HL-60 (cell line): Measurements from ENCODE around the gene ZFR2.

ENCODE experiments used
- DNase-seq, 2 experiments: peaks; one replicate each; pipeline ENCODE4 v3.0.0-alpha.2; 2010 to 2020; ENCODE audit warnings: low read depth in 1 of 2, low spot score in 1 of 2
- H3K27ac ChIP-seq: fragments of 250-450 bp; sonication (Bioruptor Pico); replicated peaks from 2 replicates; pipeline ENCODE4 v1.5.1; 2020; ENCODE audit warnings: mild to moderate bottlenecking, moderate library complexity
- H3K27me3 ChIP-seq: fragments of 250-450 bp; sonication (Bioruptor Pico); 2 replicates; pipeline ENCODE4 v1.5.1; 2021; ENCODE audit warnings: mild to moderate bottlenecking, moderate library complexity; ENCODE audit not compliant: insufficient read depth, poor library complexity, severe bottlenecking
- H3K4me3 ChIP-seq: replicated peaks from 2 replicates; pipeline ENCODE4 v1.5.1; 2011; ENCODE audit warnings: mild to moderate bottlenecking, control low read depth, low read length; ENCODE audit not compliant: insufficient read depth
- GABPA ChIP-seq: IDR thresholded peaks from 2 replicates; pipeline ENCODE4 v1.6.1; 2012; ENCODE audit warnings: low read depth
- POLR2AphosphoS5 ChIP-seq: IDR thresholded peaks from 2 replicates; pipeline ENCODE4 v1.6.1; 2012; ENCODE audit warnings: low read depth
- SPI1 ChIP-seq: IDR thresholded peaks from 2 replicates; pipeline ENCODE4 v1.6.1; 2012; ENCODE audit warnings: low read depth, mild to moderate bottlenecking, borderline replicate concordance
- TF ChIP-seq, protein P1 (sequence below): IDR thresholded peaks from 2 replicates; pipeline ENCODE4 v1.6.1; 2012; ENCODE audit warnings: low read depth; ENCODE audit not compliant: insufficient replicate concordance
- TF ChIP-seq, protein P2 (sequence below): IDR thresholded peaks from one replicate; pipeline ENCODE4 v1.5.1; 2011; ENCODE audit warnings: low read length, control low read depth, inconsistent platforms; ENCODE audit not compliant: insufficient read depth

The ZFR2 gene

DNA sequence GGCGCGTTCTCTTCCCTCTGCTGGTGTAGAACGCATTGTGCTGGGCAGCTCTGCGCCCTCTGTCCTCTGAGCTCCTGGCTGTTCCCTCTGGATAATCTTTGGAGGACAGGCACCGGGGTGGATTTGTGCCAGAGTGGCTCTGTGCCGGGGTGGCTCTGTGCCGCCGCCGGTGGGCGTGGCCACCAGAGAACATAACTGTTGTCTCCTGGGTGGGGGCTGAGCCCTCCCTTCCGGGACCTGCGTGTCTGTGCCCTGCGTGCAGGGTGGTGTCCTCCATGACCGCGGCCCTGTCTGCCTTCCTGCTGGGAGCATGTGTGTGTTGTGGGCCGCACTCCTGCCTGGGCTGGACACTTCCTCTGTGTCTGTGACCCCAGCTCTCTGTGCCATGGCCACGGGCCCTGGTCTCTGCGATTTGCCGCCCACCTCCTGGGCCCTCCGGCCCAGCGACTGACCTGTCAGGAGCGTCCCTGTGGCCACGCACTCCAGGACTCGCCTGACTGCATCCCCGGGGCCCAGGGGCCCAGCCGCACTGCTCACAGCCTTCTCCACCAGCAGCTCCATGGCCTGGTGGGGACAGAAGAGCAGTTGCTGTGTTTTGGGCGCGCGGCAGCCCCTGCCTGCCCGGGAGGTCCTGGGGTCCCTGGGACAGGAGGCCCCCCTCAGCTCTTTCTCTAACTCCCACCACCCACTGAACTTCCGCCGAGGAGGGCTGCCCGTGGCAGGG, 60.3 kb downstream of the ZFR2 start:
- Histone ChIP-seq H3K27ac (no peak overlapping the region), H3K27me3 (no peaks in the 10 kb centered on the region), H3K4me3 (no peak overlapping the region)
- DNase-seq = no peak
- TF ChIP-seq SPI1 = no peak

DNA sequence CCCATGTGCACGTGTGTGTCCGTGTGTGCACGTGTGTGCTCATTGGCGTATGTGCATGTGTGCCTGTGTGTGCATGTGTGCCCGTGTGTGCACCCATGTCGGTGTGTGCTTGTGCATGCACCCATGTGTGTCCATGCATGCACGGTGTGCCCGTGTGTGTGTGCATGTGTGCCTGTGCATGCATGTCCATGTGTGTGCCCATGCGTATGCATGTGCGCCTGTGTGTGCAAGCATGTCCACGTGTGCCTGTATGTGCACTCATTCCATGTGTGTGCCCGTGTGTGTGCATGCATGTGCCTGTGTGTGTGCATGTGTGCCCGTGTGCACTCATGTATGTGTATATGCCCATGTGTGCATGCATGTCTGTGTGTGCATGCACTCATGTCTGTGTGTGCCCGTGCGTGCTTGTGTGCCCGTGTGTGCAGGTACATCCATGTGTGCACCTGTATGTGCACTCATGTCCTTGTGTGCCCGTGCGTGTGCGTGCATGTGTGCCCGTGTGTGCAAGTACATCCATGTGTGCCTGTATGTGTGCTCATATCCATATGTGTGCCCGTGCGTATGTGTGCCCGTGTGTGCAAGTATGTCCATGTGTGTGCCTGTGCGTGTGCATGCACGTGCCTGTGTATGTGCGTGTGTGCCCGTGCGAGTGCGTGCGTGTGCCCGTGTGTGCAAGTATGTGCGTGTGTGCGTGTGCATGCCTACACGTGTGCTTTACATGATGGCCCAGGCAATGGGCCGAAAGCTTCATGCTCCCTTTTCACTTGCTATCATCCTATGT, 61.1 kb downstream of the ZFR2 start:
- Histone ChIP-seq H3K27ac (no peak overlapping the region), H3K27me3 (no peaks in the 10 kb centered on the region), H3K4me3 (no peak overlapping the region)
- no peak for DNase-seq
- TF ChIP-seq GABPA (no peak), SPI1 (no peak), POLR2AphosphoS5 (no peak)
- TF ChIP-seq, protein P1, sequence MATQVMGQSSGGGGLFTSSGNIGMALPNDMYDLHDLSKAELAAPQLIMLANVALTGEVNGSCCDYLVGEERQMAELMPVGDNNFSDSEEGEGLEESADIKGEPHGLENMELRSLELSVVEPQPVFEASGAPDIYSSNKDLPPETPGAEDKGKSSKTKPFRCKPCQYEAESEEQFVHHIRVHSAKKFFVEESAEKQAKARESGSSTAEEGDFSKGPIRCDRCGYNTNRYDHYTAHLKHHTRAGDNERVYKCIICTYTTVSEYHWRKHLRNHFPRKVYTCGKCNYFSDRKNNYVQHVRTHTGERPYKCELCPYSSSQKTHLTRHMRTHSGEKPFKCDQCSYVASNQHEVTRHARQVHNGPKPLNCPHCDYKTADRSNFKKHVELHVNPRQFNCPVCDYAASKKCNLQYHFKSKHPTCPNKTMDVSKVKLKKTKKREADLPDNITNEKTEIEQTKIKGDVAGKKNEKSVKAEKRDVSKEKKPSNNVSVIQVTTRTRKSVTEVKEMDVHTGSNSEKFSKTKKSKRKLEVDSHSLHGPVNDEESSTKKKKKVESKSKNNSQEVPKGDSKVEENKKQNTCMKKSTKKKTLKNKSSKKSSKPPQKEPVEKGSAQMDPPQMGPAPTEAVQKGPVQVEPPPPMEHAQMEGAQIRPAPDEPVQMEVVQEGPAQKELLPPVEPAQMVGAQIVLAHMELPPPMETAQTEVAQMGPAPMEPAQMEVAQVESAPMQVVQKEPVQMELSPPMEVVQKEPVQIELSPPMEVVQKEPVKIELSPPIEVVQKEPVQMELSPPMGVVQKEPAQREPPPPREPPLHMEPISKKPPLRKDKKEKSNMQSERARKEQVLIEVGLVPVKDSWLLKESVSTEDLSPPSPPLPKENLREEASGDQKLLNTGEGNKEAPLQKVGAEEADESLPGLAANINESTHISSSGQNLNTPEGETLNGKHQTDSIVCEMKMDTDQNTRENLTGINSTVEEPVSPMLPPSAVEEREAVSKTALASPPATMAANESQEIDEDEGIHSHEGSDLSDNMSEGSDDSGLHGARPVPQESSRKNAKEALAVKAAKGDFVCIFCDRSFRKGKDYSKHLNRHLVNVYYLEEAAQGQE = no peak
- TF ChIP-seq, protein P2, sequence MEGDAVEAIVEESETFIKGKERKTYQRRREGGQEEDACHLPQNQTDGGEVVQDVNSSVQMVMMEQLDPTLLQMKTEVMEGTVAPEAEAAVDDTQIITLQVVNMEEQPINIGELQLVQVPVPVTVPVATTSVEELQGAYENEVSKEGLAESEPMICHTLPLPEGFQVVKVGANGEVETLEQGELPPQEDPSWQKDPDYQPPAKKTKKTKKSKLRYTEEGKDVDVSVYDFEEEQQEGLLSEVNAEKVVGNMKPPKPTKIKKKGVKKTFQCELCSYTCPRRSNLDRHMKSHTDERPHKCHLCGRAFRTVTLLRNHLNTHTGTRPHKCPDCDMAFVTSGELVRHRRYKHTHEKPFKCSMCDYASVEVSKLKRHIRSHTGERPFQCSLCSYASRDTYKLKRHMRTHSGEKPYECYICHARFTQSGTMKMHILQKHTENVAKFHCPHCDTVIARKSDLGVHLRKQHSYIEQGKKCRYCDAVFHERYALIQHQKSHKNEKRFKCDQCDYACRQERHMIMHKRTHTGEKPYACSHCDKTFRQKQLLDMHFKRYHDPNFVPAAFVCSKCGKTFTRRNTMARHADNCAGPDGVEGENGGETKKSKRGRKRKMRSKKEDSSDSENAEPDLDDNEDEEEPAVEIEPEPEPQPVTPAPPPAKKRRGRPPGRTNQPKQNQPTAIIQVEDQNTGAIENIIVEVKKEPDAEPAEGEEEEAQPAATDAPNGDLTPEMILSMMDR = no peak

DNA sequence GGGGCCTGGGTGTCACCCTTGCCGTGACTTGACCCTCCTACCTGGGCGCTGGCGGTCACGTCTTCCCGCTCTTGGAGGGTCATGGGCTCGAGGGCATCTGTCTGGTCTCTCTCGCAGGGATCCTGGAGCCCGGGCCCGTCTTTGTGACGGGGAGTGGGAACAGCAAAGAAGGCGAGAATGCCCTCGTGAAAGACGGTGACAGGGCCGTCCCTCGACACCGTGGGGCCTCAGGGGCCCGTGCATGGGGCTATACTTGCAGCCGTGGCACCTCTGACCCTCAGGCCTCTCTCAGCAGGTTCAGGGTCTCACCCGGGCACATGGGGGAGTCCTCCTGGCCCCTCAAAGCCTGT, 61.7 kb downstream of the ZFR2 start:
- H3K27me3 ChIP-seq = peaks cover 6% of the 10 kb centered on the region
- TF ChIP-seq GABPA = no peak
- no peak for TF ChIP-seq SPI1
- no peak for TF ChIP-seq POLR2AphosphoS5
- TF ChIP-seq, protein P2 = no peak
- TF ChIP-seq, protein P1 = no peak
- H3K27ac ChIP-seq = no peak overlapping the region
- H3K4me3 ChIP-seq = no peak overlapping the region
- DNase-seq = no peak

DNA sequence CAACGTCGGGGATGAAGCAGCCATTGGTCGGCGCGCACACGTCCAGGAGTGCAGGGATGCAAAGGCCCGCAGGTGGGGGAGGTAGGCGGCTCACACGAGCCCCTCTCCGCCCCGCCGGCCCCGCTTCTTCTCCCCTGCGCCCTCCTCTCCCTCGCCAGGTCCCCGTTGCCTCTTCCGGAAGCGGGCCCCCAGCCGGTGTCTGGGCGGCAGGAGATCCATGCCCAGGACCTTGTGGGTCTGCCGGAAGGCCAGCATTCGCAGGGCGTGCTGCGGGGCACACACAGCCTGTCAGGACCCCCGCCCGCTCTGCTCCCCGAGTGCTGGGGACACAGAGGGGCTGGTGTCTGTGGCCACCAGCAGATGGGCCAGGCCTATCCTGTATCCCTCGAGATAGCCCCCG, 63.0 kb downstream of the ZFR2 start:
- no peak for DNase-seq
- peaks cover 18% of the 10 kb centered on the region for H3K27me3 ChIP-seq
- TF ChIP-seq POLR2AphosphoS5 = no peak
- no peak for TF ChIP-seq SPI1
- TF ChIP-seq, protein P1 = no peak
- no peak for TF ChIP-seq GABPA
- TF ChIP-seq, protein P2 = no peak
- no peak overlapping the region for H3K27ac ChIP-seq
- no peak overlapping the region for H3K4me3 ChIP-seq
